ENCODE results near the gene RYR2.

DNA sequence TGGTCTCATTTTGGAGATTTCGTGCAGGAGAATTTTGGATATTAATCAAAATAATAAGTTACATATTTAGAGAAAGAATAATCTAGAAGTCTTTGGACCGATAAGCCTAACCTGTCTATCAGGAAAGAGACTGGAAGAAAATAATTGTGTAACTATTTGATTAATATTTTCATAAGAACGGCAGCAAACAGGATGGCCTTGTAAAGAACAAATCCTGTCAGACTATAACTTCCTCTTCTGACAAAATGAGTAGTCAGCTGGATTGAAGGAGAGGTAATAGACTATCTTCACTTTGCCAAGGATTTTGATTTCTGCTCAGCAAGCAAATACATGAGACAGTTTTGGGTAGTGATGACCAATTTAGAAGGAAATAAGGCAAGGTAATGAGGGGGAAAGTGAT lies 12.7 kb upstream of the RYR2 start:
- TF ChIP-seq POLR2A (IDR thresholded peaks at IDR 0.05; ENCODE audit: low read depth, low read length): no peak
- no peak for TF ChIP-seq POLR2AphosphoS5 (IDR thresholded peaks at IDR 0.05; ENCODE audit: low read depth, low read length)
- TF ChIP-seq TAF1 (IDR thresholded peaks at IDR 0.05; ENCODE audit: borderline replicate concordance, low read depth, low read length): no peak
